HG02840 (cell line): Measurements from ENCODE around the gene NAA38.
"Not testable (repeated sequence)": the region's sequence is repeated elsewhere in the genome, so short reads cannot be mapped to it uniquely, and the experiment has no call there.

Experiments
- ATAC-seq: cut with Tn5 transposase; IDR thresholded peaks from one replicate; pipeline ENCODE4 v1.9.1; 2021; ENCODE audit warnings: mild to moderate bottlenecking, moderate library complexity, moderate number of reproducible peaks; ENCODE audit not compliant: unreplicated experiment, low FRiP score

Gene NAA38

DNA sequence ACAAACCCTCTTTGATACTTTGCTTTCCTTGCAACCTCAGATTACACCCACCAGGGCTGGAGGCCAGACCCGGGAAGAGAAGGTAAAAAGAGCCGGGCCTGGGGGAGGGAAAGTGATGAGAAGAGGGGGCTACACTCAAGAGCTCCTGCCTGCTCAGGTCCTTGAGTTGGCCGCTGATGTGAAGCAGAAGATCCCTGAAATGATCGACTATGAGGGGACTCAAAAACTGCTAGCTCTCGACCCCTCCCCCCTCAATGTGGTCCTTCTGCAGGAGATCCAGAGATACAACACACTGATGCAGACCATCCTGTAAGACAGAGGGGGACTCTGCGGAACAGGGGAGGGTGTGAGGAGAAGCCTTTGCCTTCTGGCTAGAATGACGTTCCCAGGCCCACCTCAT lies 26.1 kb downstream of the NAA38 start:
- no peak for ATAC-seq

DNA sequence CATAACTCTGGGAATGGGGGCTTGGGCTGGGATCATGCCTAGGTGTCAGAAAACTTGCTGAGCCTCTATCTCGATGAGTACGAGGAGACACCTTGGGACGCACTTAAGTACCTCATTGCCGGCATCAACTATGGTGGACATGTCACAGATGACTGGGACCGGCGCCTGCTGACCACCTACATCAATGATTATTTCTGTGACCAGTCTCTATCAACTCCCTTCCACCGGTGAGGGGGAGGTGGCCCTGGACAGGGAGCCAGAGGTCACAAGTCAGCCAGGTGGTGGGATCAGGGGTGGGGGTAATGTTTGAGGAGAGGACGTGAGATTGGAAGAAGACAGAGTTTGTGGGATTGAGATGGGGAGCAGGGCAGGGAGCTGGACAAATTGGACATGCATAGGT lies 26.7 kb downstream of the NAA38 start:
- no peak for ATAC-seq

DNA sequence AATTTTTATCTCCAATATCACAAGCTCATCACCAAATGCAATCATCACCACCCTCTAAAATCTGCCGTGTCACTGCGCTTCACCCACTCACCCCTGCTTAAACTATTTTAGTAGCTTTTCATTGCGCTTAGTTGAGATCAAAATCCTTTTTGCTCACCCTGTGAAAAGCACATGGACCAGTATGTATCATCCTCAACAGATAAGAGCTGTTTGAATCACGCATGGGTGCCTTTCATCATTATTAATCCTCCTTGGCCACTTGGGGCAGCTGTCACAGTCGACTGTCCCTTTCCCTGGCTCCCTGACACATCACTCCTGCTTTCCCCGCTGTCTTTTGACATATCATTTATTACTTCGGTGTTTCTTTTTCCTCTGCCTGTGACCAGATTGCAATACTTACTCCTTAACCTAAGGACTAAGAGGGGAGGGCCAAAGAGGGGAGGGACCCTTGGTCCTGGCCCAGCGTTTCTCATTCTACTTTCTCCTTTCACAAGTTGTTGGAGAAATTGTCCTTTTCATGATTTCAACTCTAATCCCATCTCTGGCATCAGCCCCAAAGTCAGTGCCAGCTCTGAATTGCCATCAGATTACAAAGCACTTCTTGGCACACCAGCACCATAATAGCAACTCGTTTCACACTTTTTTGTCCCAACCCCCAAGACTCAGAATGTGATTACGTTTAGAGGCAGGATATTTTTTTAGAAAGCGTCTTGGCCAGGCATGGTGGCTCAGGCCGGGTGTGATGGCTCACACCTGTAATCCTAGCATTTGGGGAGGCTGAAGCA lies 32.0 kb downstream of the NAA38 start:
- ATAC-seq, result no peak

DNA sequence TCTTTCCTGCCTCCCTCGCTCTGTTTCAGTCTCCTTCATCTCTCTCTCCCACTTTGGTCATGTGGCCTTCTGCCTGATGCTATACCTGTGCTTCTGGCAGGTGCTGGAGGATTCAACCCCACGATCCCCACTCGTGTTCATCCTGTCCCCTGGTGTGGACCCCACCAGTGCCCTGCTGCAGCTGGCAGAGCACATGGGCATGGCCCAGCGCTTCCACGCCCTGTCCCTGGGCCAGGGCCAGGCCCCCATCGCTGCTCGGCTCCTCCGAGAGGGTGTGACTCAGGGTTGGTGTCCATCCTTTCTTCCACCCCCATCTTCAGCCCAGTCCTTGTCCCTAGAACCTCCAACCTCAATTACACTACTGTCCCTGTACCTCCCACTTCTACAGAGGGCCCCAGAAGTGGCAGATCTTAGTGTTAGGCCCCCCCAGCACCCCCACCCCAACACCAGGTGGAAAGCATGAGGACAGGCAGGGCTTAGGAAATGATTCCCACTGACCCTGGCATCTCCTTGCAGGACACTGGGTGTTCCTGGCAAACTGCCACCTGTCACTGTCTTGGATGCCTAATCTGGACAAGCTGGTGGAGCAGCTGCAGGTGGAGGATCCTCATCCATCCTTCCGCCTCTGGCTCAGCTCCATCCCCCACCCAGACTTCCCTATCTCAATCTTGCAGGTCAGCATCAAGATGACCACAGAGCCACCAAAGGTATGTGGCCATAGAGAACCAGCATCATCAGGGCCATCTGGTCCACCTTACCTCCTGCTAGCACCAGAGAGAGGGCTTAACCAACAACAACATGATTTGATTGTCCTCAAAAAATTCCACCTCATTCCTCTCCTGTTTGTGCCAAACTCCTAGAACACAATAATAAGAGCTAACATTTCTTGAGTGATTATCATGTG lies 33.1 kb downstream of the NAA38 start:
- ATAC-seq, result no peak

DNA sequence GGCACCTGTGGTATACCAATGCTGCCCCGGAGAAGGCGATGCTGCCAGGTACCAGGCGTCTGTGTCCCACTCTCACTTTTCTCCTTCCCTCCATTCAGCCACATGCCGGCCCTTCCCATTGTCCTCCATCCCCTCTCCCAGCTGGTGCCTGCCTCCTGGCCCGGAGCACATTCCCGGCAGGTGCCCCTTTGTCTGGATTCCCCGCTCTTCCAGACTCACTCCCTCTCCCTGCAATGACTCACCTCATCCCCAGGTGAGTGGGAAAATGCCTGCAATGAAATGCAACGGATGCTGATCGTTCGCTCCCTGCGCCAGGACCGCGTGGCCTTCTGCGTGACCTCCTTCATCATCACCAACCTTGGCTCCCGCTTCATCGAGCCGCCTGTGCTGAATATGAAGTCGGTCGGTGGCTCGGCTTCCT lies 33.8 kb downstream of the NAA38 start:
- ATAC-seq, result no peak

DNA sequence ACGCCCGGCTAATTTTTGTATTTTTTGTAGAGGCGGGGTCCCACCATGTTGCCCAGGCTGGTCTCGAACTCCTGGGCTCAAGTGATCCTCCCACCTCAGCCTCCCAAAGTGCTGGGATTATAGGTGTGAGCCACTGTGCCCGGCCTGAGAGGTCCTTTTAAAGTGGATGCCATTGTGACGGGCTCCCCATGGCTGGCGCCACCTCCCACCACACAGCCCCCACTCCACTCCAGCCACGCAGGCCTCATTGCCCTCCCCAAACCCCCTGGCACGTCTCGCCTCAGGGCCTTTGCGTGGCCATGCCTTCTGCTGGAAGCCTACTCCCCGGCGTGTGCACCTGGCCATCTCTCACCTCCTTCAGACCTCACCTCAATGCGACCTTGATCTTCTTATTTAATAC lies 35.2 kb downstream of the NAA38 start:
- ATAC-seq, result no peak

DNA sequence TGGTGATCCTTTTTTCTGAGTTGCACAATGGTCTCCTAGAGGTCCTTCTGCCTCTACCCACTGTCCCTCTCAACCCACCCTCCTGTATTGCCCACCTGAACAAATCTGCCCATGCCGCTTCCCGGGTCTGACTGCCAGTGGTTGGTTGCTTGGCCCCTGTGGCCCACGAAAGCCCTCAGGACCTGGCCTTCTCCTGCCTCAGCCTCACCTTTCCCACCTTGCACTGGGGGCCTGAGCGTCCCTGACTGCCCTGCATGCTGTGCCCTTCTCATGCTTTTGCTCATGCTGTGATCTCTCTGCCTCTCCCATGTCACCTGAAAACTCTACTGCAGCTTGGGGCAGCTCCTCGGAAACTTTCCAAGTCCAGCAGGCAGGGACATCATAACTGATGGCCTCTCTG lies 37.1 kb downstream of the NAA38 start:
- no peak for ATAC-seq

DNA sequence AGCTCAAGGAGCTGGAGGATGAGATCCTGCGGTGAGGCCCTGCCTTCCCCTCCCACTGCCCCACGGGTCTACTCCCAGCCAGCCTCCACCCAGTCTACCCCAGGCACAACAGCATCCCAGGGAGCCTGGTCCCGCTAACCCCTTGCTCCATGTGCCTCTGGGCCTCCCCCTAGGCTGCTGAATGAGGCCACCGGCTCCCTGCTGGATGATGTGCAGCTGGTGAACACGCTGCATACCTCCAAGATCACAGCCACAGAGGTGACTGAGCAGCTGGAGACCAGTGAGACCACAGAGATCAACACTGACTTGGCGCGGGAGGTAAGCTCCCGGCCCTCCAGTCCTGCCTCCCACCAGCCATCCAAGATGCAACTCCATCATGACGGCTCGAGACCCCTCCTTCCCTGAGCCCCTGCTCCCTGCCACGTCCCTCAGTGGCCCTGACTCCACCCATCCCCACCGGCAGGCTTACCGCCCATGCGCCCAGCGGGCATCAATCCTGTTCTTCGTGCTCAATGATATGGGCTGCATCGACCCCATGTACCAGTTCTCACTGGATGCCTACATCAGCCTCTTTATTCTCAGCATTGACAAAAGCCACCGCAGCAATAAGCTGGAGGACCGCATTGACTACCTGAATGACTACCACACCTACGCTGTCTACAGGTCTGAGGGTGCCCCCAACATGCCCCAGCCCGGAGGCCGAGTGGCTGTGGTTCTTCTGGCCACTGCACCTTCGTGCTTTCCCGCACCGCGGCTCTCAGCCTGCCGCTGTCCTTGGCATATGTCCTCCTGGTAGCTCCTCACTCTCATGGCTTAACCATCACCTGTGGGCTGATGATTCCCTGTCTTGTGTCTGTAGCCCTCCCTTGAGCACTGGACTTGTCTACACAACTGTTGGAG lies 38.4 kb downstream of the NAA38 start:
- no peak for ATAC-seq

DNA sequence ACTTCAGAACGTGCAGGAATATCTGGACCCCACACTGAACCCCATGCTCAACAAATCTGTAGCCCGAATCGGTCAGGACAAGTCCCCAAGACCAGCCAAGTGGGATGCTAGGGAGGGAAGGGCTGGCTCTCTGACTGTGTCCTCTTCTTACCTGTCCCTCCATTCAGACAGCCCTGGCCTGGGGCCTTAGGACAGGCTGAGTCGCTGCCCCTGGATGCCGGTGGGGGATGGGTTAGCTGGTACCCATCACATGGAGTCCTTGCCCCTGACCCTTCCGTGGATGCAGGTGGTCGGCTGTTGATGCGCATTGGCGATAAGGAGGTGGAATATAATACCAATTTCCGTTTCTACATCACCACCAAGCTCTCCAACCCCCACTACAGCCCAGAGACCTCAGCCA lies 39.3 kb downstream of the NAA38 start:
- no peak for ATAC-seq

DNA sequence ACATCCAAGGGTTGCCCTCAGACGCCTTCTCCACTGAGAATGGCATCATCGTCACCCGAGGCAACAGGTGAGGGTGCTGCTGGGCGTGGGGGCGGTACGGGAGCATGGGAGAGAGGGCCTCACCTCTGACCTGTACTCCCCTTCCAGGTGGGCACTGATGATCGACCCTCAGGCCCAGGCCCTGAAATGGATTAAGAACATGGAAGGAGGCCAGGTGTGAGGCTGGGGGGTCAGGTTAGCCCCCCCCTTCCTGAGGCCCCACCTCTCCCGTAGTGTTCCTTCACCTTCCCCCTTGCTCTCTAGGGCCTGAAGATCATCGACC lies 39.8 kb downstream of the NAA38 start:
- ATAC-seq, result no peak

DNA sequence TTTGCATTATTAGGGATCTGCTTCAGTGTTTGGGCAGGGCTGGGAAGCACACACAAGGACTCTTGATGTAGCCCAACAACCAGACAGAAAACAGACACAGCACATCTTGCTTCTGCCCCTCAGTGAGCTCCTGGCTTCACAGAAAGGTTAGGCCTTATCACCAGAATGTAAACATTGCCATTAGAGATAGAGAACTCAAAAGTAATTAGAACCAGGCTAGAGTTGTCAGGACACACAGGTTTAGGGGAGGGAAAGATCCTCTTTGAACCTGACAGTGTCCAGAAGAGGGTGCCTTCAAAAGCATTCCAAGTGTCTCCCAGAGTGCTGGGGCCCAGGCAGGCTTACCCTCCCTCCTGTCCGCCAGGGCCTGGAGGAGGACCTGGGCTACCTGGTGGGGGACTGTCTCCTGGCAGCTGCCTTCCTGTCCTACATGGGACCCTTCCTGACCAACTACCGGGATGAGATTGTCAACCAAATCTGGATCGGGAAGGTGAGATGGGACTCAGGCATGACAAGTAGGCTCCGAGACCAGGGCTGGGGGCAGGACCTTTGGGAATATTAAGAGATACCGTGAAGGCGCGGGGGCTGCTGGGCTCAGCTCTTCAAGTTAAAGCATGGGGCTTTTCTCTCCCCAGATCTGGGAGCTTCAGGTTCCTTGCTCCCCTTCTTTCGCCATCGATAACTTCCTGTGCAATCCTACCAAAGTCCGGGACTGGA lies 40.3 kb downstream of the NAA38 start:
- no peak for ATAC-seq

DNA sequence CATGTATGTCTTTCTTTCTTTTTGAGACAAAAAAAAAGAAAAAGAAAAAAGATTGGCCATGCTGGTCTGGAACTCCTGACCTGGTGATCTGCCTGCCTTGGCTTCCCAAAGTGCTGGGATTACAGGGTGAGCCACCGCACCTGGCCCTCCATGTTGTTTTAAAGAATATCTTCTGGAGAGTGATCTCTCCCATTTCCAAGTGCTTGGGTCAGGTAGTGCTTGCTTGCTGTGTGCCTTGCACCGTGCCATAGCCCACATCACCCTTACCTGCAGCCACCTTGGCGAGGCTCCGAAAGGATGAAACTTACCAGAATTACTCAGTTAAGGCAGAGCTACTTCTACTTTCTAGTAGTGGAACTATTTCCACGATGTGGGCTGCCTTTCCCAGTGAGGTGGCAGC lies 42.4 kb downstream of the NAA38 start:
- ATAC-seq, result no peak

DNA sequence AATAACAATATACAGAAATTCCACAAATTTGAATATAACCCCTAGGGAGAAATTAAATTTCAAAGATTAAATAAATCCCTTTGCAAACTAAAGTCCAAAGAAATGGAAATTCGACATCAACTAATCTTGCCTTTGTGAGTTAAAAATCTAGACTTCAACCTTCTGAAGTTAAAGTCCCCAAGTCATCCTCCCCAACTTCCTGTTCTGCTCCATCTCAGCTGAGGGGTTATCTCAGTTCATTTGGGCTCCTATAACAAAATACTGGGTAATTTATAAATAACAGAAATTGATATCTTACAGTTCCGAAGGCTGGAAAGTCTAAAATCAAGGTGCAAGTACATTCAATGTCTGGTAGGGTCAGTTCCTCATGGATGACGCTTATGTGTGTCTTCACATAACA lies 46.1 kb downstream of the NAA38 start:
- ATAC-seq, result no peak

DNA sequence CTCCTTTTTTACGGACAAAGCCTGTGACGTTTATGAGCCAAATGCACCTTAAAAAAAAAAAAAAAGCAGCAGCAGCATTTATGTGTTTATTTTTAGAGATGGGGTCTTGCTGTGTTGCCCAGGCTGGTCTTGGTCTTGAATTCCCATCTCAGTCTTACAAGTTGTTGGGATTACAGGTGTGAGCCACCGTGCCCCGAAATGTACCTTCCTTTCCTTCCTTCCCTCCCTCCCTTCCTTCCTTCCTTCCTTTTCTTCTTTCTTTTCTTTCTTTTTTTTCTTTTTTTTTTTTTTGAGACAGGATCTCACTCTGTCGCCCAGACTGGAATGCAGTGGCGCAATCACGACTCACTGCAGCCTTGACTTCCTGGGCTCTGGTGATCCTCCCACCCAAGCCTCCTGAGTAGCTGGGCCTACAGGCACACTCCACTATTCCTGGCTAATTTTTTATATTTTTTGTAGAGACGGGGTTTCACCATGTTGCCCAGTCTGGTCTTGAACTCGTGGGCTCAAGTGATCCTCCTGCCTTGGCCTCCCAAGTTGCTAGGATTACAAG lies 47.5 kb downstream of the NAA38 start:
- not testable (repeated sequence) for ATAC-seq

DNA sequence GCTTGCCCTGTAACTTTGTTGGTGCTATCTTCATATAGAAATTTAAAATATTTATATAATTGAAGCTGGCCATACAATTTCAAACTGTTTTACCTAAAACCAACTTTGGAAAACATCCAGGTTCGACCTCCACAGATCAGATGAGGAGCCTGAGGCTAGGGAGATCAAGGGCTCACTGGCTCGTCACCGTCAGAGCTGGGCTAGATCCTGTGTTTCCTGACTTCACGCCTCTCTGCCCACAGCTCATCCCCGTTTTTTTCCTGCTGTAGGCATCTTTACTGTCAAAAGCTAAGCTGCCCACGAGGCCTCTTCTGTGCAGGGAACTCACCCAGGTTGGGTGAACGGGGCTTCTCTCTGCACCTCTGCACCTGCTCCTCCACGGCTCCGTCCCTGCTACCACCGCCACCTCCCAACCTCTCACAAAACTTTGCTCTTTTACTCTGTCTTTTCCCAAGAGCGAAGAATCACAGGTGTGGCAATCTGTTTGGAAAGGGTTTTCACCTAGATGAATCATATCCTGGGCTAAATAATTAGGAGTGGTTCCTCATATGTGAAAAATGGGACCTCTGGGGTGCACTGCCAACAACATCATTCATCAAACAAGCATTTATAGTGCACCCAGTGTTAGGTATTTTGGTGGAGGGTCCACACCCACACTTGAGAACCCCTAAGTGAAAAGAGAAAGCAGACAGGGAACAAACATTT lies 48.1 kb downstream of the NAA38 start:
- ATAC-seq, result no peak

DNA sequence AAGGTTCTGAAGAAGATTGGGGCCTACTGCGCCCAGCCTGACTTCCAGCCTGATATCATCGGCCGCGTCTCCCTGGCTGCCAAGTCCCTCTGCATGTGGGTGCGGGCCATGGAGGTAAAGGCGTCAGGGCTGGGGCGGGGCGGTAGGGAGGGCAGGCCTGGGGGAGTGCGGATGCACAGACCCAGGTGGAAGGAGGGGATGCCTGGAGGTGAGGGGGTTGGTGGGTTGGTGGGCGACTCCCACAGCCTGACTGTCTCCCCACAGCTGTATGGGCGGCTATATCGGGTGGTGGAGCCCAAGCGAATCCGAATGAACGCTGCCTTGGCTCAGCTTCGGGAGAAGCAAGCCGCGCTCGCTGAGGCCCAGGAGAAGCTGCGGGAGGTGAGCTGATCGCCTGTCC lies 50.2 kb downstream of the NAA38 start:
- ATAC-seq, result no peak
